Measurements from ENCODE around the gene SH3BP2.

GRCh38 chr4:2783790-2784189 lies 9.1 kb upstream of the SH3BP2 start:
- TF ChIP-seq CTCF (conservative IDR thresholded peaks at IDR 0.05; ENCODE audit: low read length): no peak
- TF ChIP-seq EZH2phosphoT487 (IDR thresholded peaks at IDR 0.05; ENCODE audit: borderline replicate concordance, low read depth, low read length): no peak

Data from OCI-LY7 (cell line).